Glomerular visceral epithelial cell (primary cell): ENCODE data around the gene WWC1.
A peak's percentile ranks its signal among the peaks of the same experiment; 100 is the strongest.

Source experiments
- DNase-seq: peaks from one replicate; pipeline ENCODE4 v3.0.0-alpha.2; 2016; ENCODE audit errors: extremely low spot score

WWC1 gene

DNA sequence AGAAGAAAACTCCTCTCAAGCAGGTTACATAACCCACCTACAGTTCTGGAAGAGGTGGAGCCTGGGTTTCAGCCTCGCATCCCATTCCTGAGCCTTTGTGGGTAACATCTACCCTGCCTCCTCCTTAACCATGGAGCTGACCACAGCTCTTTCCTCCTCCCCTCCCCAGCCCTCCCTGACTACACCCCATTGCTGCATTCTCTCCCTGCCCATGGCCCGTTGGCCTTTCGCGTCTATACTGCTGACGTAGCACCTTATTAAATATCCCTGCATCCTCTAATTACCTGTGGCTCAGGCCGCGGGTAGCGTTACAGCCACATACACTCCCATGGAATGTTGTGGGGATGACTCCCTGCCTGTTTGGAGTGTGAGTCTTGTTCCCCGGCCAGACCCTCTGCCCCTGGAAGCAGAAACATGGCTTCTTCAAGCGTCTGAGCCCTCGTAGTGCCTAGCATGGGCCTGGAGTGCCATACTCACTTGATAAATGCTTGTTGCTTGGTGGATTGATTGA is 72.8 kb downstream of the WWC1 start:
- DNase-seq, result peak; percentile 95

DNA sequence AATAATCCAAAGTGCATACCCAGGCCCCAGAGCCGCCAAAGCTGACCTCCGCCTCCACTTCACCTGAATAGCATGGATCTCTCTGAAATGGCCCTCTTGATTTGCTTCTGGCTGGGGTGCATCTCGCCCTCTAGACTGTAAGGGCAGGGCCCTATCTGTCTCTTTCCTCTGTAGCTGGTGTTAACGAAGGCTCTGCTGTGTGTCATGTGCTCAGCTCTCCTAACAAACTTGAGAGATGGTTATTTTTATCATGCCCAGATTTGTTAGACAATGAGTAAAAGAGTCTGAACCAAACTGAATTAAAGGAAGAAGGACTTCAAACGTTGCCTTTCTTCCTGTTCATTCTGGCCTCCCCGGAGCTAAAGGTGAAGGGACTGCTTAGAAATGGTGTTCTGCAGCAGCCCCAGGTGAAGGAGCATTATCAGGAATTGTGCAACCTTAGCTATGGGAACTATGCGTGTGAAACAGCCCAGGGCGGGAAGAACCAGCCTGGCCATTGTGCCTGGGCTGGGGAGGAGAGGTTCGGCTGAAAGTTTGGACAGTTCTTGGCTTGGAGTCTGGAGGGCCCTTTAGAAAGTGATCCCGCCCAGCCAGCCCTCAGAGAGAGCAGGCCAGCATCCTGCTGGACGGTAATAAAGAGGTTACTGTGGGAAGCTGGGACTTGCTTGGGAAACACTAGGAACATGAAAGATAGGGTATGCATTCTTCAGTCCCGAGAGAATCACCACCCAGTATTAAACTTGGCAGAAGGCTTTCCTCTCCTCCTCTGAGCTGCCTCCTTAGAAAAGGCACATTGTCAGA is 73.5 kb downstream of the WWC1 start:
- peak; percentile 50 for DNase-seq

DNA sequence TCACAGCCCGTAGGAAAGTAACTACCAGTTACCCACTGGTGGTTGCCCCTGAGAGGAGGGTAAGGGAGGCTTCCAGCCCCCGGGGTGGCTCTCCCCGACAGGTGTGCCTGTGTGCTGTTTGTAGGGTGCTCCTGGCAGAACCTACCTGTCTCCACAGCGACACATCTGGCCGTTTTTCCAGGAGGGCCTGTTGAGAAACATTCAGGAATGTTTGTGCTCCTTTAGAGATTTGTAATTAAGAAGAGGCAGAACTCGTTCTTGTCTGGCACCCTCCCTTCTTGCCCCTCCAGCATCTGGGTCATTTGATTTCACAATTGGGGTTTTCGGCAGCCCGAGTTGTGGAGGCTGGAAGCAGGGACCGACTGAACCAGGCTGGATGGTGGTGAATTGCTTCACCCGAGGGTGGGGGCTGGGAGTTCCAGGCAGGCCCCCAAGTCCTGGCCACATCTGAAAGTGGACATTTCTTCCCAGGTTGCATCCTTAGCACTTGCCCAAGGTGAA is 74.2 kb downstream of the WWC1 start:
- peak; percentile 49 for DNase-seq

DNA sequence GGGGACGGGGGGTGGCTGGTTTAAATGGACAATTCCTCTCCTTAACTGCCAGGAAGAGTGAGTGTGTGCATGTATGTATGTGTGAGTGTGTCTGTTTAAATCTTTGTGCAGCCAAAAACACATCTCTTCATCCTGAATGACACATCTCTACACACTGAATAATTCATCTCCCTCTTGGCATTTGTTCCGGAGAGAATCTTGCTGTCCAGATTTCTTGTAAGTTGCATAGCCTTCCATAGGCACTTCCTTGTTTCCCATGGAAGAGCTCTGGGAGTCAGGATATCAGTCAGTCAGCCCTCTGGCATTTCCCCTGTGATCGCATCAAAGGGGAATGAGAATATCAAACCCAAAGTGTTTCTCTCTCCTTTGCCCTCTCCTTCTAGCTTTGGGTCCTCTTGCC is 74.7 kb downstream of the WWC1 start:
- DNase-seq, result peak; percentile 79

DNA sequence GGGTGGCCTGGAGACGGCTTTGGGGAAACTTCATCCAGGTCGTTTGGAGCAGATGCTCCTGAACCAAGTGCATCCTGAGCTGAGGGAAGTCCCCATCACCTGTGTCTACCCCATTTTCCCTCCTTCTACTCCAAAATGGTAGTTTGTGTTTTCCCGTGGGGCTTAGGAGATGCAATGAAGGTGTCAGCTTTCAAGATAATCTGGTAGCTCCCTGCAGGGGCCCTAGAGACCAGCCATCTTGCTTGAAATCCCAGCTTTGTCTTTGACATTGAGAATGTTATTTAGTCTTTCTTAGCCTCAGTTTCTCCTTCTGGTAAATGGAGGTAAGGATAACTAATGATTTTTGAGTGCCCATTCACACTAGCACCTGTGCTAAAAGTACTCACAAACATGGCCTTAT is 77.4 kb downstream of the WWC1 start:
- DNase-seq, result no peak

DNA sequence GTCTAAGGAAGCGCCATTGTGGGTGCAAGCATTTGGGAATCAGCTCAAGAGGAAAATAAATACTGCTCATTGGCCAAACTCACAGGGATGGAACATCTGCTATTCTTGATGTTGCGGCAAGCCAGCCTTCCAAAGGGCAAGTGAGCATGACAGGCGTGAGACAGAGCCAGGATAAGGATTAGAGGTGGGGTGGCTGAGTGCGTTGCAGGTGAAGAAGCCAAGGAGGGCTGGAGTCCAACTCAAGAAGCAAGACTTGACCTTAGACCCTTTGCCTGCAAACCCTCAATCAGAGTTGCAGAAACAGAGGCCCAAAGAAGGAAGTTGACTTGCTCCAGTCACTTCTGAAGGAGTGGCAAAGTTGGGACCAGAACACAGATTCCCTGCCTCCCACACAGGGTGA is 79.4 kb downstream of the WWC1 start:
- DNase-seq, result no peak

DNA sequence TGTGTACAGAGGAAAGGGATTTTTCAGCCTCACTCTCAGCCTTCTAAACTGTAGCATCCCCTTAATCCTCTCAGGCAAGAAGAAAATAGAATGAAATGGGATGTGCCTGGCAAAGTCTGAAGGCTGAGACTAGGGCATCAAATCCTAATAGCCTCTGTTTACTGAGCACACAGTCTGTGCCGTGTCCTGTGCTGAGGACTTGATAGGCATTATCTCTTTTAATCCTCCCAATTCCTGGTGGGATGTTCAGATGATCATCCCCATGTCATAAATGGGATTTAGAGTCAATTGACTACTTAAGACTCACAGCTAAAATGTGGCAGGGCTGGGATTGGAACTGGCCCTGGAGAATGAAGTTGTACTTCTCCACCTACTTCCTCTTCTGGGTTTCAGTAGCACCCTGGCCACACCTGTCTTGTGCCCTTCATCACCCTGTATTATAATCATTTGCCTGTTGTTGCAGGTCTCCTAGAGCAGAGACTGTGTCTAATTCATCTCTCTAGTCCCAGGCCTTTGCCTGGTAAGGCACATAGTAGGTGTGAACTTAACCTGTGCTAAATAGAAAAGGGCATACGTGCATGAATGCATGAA is 81.0 kb downstream of the WWC1 start:
- no peak for DNase-seq

DNA sequence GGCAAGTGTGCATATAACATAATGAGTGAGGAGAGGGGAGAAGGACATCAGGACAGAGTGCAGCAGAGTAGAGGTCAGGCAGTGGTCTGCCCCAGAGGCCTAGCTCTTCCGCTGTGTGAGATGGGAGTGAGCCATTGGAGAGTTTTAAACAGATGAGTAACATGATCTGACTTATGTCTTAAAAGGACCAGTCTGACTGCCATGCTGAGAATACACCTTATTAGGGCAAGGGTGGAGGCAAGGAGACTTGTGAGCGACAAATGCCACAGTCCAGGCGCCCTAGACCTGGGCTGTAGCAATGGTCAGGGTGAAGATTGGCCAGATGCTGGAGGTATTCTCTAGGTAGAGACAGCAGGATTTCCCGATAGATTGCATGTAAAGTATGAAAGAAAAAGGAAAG is 83.1 kb downstream of the WWC1 start:
- DNase-seq, result no peak

DNA sequence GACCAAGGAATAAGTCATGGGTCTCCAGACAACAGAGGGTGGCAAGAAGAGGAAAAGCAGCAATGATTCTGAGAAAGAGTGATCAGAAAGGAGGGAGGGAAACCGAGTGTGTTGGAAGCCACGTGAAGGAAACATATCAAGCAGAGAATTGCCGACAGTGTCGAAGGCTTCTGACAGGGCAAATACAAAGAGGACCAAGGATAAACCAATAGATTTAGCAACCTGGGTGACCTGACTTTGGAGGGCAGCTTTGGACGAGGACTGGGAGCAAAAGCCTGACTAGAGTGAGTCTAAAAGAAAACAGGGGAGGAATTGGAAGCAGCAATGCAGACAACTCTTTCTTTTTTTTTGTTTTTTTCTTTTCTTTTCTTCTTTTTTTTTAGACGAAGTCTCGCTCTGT is 83.8 kb downstream of the WWC1 start:
- no peak for DNase-seq

DNA sequence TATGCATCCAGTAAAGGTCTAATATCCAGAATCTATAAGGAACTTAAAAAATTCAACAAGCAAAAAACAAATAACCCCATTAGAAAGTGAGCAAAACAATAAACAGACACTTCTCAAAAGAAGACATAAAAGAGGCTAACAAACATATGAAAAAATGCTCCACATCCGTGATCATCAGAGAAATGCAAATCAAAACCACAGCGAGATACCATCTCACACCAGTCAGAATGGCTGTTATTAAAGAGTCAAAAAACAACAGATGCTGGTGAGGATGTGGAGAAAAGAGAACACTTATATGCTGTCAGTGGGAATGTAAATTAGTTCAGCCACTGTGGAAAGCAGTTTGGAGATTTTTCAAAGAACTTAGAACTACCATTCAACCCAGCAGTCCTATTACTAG is 86.1 kb downstream of the WWC1 start:
- no peak for DNase-seq

DNA sequence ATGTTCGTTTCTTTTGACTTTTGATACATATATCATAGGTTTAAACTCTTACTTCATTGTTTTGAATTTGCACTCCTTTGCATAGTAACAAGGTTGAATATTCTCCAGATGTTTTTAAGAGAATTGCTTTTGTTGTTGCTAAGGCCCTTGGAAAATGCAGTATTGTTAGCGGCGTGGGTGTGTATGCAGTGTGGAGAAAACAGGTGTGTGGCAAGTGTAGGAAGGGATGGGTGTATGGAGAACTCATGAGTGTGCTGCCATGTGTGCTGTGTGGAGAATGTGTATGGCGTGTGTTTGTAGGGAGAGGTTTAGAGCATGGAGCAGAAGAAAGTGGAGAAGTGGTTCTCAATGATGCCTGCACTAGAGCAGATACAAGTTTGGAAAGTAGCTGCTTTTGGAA is 87.3 kb downstream of the WWC1 start:
- no peak for DNase-seq

DNA sequence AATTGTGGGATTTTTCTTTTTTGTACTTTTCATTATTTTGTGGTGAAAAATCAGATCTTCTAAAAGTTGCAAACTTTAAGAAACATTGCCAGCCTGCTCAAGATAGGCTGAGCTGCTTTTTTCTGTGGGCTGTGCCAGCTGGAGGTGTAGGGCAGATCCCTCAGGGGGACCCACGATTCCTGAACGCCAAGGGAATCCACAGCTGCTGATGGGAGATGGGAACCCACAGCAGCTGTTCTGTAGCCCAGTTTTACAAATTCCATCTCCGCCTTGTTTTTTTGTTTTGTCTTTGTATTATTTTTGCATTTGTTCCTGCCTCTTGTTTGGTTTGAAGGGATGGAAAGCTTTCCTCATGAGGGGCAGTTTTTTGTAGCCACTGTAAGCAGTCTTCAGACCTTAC is 91.0 kb downstream of the WWC1 start:
- no peak for DNase-seq

DNA sequence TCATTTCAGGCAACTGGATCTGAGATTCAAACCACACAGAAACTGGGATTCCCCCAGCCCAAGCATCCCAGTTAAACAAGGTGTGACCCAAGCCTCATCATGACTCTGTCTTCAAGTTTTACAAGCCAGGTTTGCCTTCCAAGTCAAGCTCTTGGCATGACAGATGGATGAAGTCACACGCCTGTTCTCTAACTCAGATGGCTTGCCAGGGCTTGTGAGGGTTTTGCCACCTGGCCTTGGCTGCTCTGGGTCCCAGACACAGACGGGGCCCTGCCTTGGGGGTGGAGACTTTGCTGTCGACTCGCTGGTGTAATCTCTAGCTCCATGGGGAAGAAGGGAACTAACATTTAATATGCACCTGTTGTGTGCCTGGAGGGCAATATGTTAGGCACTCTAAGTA is 99.0 kb downstream of the WWC1 start:
- no peak for DNase-seq

DNA sequence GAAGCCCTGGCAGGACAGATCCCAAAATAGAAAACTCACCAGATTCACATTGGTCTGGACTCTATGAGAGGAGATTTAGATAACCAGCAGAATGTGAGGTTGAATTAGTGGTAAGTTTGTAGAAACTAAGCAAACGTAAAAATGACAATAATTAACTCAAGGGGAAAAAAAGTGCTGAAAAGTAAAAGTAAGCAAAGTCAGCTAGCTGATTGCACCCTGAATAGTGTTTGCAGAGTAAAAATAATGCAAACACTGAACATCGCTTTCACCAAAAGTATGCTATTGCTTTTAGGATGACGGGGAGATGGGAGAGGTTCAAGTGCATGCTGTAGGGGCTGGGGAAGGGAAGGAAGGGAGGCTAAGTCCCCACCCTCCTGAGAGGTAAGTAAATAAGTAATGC is 102.3 kb downstream of the WWC1 start:
- DNase-seq, result no peak

DNA sequence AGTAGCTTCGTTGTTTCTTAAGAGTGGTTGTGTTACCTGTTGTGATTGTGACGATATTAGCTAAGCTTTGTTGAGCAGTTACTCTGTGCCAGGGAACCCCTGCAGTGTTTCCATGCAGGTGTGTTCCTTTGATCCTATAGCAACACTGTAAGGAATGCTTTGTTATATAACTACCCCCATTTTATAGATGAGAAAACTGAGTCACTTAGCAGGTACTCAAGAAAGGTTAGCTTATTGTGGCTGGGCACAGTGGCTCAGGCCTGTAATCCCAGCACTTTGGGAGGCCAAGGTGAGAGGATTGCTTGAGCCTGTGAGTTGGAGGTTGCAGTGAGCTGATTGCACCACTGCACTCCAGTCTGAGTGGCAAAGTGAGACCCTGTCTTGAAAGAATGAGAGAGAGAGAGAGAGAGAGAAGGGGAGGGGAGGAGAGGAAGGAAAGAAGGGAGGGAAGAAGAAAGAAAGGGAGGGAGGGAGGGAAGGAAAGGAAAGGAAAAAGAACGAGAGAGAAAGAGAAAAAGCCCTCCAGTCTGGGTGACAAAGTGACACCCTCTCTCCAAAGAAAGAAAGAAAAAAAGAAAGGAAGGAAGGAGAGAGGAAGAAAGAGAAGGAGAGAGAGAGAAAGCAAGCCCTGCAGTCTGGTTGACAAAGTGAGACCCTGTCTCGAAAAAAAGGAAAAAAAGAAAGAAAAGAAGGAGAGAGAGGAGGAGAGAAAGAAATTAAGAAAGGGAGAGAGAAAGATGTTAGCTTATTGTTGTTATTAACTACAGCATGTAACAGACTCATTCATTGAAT is 109.2 kb downstream of the WWC1 start:
- no peak for DNase-seq

DNA sequence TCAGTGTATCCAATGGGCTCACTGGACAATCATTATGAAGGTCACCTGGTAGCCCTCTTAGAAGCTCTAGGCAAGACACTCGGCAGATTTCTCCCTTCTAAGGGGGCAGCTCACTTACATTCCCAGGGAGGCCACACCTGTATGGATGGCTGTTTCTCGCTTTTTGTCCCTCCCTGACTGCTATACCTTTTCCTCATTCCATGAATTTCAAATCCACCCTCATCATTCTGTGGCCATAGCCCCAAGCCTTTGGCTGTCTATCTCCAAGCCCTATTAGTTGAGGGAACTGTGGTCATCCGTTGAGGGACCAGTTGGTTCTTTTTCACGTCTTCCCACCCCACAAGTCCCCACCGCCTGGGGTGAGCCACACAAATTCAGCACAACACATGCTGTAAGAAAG is 109.8 kb downstream of the WWC1 start:
- DNase-seq, result no peak

DNA sequence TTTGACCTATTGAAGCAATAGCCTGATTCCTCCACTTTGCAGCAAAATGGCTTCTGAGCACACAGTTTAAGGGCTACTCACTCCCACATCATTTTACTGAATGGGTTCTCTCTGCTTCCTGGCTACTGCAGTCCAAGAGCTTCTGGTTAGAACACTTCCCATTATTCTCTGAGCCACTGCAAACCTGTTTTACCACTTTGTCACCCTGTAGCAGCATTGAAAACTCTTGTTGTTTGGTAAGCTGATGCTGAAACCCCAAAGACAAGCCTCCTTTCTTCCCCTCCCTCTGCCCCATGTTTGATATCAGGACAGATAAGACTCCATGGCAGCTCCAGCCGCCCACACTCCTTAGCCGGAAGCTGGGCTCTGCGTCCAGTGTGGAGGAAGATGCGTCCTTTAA is 110.4 kb downstream of the WWC1 start:
- DNase-seq, result no peak

DNA sequence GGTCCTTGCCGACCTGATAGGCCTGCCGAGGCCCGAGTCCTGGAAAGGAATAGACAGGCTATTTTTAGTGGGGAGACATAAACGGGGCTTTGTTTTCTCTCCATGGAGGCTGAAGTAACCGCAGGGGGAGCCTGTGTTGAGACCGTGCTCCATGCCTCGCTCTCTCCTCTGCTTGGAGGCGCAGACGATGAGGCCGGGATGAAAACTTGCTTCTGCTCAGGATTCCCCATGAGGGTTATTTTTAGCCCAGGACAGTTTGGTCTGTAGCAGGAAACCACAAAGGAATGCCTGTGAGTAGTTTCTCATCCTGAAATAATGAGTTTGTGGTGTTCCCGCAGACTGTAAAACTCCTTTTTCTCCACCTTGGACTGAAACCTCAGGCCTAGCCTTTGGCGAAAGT is 112.9 kb downstream of the WWC1 start:
- DNase-seq, result peak; percentile 94

DNA sequence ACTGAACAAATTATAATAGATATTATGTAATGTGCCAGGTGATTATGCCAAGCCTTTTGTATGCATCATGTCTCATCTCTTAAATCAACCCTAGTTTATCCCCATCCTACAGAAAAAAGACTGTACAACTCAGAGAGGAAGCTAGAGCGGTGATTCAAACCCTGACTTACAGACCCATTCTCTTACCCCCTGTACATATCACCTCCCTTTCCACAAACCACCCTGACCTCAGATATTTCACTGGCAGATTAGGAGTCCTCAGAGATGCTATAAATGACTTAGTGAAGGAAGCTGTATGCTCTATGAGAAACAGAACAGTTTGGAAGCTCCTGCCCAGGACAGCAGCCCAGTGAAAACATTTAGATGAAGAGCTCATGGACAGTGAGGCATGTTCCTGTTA is 115.8 kb downstream of the WWC1 start:
- no peak for DNase-seq

DNA sequence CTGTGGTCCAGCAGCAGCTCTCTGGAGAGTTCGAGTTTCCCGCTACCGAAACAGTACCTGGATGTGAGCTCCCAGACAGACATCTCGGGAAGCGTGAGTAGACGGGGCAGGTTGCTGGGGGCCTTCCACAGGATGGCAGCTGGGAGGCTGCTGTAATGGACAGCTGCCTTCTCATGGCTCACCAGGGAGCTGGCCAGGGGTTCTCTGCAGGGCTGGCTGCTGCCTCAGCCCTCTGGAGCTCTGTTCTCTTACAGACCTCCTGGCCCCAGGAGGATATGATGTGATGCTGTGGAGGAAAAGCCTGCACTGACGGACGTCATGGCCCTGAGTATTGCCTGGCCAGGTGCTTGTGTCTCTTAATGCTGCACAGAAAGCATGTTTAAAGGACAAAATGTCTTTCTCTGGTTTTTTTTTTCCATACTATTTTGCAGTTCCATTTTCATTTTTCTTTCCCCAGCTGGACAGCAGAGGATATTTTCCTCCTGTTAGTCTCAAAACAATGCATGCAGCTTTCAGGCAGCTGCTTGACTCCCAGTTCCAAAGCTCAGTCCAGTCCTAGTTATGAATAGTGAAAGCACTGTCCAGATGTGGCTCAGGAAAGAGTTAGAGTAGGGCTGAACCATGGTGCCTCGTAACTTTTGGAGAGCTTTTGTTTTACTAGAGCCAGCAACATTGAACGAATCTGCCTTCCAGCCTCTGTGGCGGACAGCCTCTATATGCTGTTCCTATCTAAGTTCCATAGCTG is 117.3 kb downstream of the WWC1 start:
- no peak for DNase-seq

DNA sequence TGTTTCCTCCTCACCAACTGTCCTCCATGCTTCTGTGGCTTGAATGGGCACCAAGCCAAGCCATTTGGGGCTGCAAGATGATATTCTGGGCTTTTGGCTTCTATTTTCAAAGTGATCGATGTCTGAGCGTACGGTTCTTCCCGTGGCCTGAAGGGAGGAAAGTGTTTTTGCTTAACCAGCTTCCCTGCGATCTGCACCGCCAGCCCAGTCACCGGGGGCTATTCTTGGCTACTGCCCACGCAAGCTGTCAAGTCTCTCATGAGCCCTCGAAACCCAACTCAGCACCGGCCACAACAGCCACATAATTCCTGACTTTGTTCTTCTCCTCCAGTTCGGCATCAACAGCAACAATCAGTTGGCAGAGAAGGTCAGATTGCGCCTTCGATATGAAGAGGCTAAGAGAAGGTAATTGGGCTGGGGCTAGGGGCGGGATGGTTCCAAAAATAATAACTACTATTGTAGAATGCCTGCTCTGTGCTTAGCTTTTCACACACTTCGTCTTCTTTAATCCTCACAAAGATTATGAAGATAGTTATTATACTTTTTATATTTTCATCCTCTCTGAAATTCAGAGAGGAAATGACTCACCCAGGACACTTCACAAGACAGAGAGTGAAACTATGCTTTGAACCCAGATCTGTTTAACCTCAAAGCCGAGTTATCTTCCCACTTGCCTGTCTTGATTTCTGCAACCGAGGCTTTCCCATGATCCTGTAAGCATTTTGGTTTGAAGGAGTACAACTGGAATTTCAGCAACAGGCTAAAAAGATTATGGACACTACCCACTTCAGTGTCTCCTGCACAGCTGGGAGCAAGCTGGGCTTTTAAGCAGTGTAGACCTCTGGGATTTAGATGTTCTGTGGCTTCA is 118.4 kb downstream of the WWC1 start:
- DNase-seq, result peak; percentile 51
